HPDE6-E6E7 (cell line): ENCODE measurements around the gene IFT43.

Experiments used
- DNase-seq: peaks from one replicate; pipeline ENCODE4 v3.0.0; 2011; ENCODE audit warnings: missing footprints; ENCODE audit errors: extremely low spot score

The IFT43 gene

DNA sequence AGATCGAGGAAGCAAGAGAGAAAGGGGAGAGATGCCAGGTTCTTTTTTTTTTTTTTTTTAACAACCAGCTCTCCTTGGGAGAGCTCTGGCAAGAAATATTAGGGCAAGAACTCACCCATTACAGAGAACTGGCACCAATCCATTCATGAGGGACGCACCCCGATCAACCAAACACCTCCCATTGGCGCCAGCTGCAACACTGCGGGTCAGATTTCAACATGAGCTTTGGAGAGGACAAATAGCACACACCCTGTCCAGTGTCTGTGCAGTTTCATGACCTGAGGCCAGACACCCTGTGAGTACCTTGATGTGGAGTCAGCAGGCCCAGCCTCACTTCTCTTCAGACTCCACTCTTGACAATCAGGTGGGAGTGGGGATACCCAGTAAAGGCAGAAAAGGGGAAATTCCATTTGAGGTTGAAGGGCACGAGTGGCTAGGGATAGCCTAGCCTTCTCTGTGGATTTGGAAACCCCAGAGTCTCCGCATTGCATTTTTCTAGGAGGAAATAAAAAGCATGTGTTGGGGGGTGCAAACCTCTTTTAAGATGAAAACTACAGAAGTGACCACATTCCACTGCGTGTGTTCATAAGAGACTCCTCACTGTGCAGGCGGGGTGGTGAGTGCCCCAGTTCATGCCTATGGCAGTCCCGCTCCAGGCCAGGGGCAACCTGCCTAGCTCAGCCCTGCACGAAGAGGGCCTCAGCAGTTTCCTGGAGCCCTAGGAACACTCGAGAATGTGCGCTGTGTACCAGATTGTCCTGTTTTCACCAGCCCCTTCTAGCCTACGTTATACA lies 123.7 kb downstream of the IFT43 start:
- peak; percentile 17 for DNase-seq

DNA sequence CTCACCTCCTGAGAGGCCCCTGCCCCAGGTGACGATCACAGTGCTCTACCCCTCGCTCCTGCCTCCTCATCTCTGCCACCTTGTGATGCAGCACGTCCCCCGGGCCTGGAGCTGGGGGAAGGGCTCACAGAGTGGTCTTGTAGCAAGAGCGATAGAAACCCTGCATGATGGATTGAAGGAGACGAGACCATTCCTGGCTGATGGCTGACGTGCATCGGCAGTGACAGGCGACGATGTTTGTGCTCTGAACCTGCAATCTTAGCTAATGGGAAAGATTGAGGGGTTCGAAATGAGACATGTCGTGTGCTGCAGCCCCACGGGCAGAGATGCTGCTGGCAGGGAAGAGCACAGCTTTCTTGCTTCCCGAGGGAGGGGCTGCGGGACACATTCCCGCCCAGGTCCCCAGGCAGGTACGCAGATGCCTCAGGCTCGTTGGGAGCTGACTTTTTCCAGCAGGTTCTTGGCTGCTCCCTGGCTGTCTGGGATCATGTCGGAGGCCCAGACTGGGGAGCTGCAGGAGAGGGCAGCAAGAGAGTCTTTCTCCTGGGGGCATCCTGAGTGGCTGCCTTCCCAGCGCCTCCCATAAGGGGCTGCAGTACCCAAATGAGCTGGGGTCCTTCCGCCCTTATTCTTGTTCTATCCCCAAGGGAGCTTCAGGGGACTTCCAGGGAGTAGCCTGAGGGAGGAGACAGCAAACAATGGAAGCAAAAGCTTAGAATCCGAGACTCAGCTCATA lies 127.5 kb downstream of the IFT43 start:
- no peak for DNase-seq

DNA sequence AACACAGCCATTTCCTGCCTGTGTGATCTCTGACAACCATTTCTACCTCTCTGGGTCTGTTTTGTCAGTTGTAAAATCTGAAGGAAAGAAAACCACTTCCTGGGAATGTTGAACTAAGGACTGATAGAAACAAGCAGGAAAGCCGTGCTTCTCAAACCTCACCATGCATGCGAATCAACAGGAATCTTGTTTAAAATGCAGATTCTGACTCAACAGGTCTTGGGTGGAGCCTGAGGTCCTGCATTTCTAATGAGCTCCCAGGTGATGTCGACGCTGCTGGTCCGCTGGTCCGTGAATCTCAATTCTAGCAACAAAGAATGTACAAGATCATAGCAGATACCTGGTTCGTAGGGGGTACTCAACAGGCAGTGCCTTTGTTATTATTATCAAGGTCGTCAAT lies 128.1 kb downstream of the IFT43 start:
- no peak for DNase-seq

DNA sequence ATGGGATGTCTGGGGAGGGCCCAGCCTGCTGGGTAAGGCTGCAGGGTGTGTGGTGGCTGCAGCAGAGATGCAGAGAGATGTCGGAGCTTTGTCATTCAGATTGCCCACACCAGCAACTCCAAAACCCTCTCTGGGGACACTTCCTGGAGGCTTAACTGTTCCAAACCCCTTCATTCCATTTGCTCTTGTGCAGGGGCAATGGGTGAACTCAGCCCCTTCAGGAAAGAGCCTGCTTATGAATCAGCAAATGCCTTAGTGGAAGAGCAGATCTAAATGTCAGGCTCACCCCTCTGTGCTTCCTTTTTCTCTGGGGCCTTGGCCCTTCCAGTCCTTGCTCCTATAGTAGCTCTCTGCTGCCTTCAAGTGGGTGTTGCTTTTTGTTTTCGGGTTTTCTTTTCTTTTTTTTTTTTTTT lies 129.5 kb downstream of the IFT43 start:
- DNase-seq, result no peak

DNA sequence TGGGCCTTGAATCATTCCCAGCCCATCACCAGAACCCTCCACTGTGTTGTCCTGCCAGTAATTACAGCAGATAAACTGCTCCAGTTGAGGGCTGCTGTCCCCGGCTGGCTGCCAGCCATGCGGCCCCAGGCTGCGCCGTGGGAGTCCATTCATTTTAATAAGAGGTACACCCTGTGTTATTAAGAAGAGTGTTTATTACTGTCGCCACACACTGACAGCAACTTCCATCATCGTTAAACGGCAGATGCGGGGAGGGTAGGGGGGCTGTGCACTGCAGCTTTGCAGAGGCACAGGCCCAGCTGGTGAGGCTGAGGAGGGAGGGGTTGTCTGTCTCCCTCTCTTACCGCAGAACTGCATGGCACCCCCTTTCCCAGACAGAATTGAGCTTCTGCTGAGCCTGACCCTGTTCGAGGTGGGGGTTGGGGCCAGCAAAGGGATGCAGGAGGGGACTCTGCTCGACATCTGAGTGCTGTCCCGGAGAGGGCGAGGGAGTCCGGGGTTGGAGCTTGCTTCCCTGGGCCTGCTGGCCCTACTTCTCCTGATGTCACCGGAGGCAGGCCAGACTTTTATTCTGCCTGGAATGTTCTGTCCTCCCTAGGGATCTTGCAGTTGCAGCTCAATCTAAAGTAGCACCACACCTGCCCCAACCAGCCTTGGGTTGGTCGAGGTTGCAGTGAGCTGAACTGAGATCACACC lies 132.4 kb downstream of the IFT43 start:
- no peak for DNase-seq

DNA sequence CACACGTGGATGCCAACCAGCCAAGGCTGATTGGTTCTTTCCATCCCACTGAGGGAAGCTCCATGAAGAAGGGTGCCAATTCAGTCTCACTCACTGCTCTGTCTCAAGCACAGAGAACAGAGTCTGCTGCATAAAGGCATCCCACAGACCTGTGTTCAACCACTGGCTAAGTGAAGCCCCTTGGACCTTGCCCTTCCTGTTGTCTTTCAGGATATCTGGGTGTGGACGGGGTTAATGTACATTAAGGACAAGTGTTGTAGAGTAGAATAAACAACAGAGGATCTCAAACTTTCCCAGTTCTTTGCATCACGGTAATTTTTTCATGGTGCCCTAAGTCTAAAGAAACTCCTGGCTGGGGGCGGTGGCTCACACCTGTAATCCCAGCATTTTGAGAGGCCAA lies 133.0 kb downstream of the IFT43 start:
- DNase-seq, result no peak

DNA sequence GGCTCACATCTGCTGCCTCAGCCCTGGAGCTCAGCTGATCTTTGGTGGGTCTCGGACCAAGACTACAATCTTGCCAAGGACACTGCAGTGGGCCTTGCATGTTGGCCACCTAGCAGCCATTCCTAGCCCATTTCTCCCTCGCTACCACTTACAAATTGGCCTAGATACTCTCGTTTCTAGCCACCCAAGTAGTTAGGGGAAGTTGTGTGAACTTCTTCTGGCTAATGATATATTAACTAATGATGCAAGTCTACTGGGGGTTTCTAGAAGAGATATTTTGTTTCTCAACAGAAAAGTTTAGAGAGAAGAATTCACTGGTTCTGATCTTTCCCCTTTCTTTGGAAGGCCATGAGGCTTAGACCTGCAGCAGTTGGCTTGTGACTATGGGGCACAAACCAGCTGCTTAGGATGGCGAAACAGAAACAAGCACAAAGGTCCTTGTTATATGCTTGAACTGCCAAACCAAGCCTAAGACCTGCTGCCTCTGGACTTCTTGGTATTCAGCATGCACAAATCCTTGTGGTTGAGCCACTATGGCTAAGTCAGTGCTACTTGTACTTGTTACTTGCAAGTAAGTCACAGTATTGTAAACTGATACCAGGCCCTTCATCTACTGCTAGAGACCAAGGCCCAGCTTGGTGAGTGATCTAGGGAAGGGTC lies 135.7 kb downstream of the IFT43 start:
- DNase-seq, result no peak

DNA sequence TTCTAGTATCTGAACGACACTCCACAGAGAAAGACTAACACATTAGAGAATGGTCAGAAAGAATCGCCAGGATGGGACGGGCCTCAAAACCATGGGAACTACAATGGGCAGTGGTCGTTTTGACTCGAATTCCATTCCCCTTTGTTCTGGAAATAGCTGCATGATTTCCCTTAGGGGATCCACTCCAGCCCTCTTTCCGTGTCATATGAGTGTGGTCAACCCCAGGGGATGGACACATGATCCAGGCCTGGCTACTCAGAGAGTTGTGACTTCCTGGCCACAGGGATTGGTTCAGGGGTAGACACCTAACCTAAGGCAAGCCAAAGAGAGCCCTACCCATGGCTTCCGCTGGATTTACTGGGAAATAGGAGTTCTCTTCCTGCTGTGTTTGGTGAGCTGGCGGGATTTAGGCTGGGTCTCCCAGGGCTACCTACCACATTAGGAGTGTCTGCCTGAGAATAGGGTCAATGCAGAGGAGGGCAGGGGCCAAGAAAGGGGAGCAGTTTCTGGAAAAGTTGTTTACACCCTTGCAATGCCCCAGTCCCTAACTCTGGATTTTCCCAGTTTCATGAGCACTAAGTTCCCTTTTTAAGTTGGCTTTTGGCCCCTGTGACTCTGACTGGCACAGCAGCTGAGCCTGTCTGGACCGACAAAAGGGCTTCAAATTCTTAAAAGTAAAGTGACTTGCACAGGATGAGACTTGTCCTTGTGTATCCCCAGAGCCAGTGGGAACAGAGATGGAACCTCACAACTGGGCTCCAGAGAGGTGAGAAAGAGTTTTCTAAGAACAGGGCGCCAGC lies 138.1 kb downstream of the IFT43 start:
- DNase-seq, result no peak

DNA sequence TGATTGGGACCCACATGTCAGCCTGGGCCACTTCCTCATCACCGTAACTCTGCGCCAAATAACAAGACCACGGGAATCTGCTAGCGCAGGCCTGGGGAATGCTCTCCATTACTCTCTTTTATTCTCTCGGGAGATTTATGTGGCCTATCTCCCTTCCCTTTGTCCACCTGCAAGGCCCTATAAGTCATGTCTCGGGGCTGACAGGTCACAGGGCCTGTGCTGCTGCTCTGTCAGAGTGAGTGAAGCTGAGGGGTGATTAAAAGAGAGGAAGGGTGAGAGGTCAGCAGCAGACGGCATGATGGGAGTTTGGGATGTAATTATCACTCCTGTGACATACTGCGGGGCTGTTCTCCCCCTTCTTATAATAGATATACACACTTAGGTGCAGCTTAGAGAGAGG lies 139.9 kb downstream of the IFT43 start:
- no peak for DNase-seq

DNA sequence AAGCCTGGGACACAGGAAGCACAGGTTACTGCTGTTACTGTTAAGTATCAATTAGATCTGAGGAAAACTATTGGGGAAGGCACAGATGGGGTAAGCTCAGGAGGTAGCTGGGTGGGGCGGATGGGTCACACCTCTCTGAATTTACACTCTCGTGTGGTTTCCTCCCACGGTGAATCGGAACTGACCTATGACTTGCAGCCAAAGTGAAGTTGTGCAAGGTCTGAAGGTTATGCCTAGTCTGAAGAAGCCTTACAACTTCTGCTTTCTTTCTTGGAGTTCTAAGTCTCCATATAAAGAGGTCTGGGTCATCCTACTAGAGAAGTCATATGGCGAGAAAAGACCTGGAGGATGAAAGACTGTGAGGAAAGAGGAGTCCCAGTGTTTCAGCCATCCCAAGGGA lies 140.5 kb downstream of the IFT43 start:
- no peak for DNase-seq

DNA sequence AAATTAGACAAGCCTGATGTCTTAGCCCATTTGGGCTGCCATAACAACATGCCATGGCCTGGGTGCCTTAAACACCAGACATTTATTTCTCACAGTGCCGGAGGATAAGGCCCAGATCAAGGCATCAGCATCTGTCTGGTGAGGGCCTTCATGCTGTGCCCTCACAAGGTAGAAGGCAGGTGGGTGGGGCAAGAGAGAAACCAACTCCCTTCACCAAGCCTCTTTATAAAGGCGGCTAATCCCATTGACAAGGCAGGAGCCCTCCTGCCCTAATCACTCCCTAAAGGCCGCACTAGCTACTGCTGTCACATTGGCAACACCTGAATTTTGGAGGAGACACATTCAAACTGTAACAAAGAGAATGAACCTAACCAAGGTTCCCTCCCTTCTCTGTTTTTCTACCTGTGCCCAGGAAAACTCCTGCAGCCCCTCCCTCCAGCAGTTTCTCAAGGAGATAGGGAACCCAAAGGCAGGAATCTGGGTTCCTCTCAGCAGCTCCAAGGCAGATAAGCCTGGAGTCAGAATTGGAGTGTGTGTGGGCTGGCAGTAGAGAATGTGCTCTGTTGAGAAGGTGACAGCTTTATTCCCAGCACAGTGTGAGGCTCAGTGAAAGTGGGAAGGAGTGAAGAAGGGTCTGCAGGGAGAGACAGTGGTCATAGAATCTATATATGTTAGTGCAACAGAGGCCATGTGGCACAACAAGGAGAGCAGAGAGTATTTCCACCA lies 144.5 kb downstream of the IFT43 start:
- no peak for DNase-seq

DNA sequence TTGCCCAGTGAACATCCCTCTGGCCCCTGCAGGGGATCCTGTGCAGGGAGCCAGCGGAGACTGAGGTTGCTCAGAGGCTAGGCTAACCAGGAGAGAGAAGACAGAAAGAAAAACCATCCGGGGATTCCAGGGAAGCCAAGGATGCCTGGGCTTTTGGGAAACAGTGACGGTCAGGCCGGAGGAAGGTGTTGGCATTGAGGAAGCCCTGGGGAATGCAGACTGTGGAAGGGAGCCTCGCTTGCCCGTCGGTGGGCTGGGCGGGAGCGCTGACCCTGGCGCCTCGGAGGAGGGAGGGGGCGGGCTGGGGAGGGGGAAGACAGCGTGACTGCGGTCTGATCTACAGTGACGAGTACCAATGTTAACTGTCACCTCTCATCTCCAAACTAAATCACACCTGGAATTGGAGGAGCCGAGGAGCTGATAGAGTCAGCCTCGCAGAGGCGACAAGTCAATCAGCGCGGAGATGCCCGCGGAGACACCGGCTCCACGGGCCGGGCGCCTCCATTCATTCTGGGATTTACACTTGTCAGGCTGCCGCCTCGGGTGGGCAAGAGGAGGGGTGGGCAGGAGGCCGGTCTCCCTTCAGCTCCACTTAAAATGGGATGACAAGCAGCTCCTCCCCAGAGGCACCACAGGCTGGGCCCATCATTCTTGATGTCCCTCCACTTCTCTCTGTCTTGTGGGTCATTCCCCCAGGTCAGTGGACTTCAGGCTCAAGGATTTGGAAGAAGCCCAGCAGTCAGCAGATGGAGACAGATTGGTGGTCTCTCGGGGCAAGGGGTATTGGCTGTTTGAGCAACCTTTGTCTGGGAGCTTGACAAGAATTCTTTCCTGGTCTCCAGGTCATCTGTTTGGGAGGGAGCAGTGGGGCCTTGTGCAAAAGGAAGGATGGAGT lies 145.8 kb downstream of the IFT43 start:
- DNase-seq, result no peak

DNA sequence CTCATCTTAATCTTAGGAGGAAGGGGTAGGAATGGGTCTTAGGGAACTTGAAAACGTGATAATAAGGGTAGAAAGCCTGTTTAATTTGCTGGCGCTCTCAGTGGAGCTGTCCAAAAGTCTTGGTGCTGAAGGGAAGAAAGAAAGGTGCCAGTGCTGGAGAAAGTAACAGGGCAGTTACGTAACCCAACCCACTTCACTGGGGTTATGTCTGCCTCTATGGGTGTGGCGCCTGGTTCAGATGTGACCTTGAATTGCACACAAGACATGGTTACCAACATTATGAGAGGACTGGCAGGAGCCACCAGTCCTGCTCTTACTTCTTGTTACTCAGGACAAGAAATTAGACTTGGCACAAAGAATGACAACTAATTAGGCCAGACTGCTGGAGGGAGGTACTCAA lies 147.5 kb downstream of the IFT43 start:
- peak; percentile 33 for DNase-seq
